GM19193 (cell line): ENCODE data around the gene KRTAP12-3.

Experiments
- POLR2A ChIP-seq: IDR thresholded peaks from 4 replicates; pipeline ENCODE4 v1.6.1; 2011; ENCODE audit not compliant: insufficient read depth, insufficient read length; ENCODE audit errors: extremely low read depth

Gene KRTAP12-3

GRCh38 chr21:44649521-44650100 lies 8.1 kb upstream of the KRTAP12-3 start:
- TF ChIP-seq POLR2A = no peak

- TF ChIP-seq POLR2A = no peak
Observed at GRCh38 chr21:44650265-44650972, 7.3 kb upstream of the KRTAP12-3 start.

- TF ChIP-seq POLR2A = no peak
Observed at GRCh38 chr21:44650973-44651675, 6.6 kb upstream of the KRTAP12-3 start.

- TF ChIP-seq POLR2A = no peak
Observed at GRCh38 chr21:44653123-44653522, 4.6 kb upstream of the KRTAP12-3 start.

GRCh38 chr21:44653656-44654575 lies 3.8 kb upstream of the KRTAP12-3 start:
- no peak for TF ChIP-seq POLR2A

- no peak for TF ChIP-seq POLR2A
Observed at GRCh38 chr21:44654576-44655175, 3.1 kb upstream of the KRTAP12-3 start, which contains the start of gene KRTAP12-4. KRTAP12-4 (minus strand) TSS chr21:44654659; CDS start chr21:44654614, 45 bp downstream.

GRCh38 chr21:44656868-44657267 lies 864 bp upstream of the KRTAP12-3 start:
- no peak for TF ChIP-seq POLR2A

GRCh38 chr21:44658541-44658910 lies 794 bp downstream of the KRTAP12-3 start:
- no peak for TF ChIP-seq POLR2A

GRCh38 chr21:44658913-44659595 lies 1.3 kb downstream of the KRTAP12-3 start:
- TF ChIP-seq POLR2A = no peak

GRCh38 chr21:44664691-44665090 lies 7.0 kb downstream of the KRTAP12-3 start:
- TF ChIP-seq POLR2A = no peak

- no peak for TF ChIP-seq POLR2A
Observed at GRCh38 chr21:44666401-44667320, 8.9 kb downstream of the KRTAP12-3 start, which contains the start of gene KRTAP12-2. KRTAP12-2 (minus strand) TSS chr21:44666927; CDS start chr21:44666886, 41 bp downstream.

- TF ChIP-seq POLR2A = no peak
Observed at GRCh38 chr21:44667612-44668011, 9.9 kb downstream of the KRTAP12-3 start.
